Measurements from ENCODE around the gene MYBPC2. TPM values are rescaled to one million over a fixed set of nuclear protein-coding genes. Genes with fewer than 3 reads are reported as not detected.

MYBPC2 gene
- total RNA-seq, 1 donor, result 0.10 TPM

GRCh38 chr19:50401605-50402450 lies 30.9 kb upstream of the MYBPC2 start:
- Histone ChIP-seq H3K9me3 (ENCODE audit: low read depth, low read length) (no peaks in the 10 kb centered on the region), H3K4me1 (ENCODE audit: insufficient read depth, low read length) (no peaks in the 10 kb centered on the region), H3K4me3 (ENCODE audit: low read length) (no peak overlapping the region), H3K27me3 (ENCODE audit: insufficient read depth, low read length) (no peaks in the 10 kb centered on the region)

- no peaks in the 10 kb centered on the region for H3K4me1 ChIP-seq (ENCODE audit: insufficient read depth, low read length)
- H3K27me3 ChIP-seq (ENCODE audit: insufficient read depth, low read length), result no peaks in the 10 kb centered on the region
- no peaks in the 10 kb centered on the region for H3K9me3 ChIP-seq (ENCODE audit: low read depth, low read length)
- no peak overlapping the region for H3K4me3 ChIP-seq (ENCODE audit: low read length)
These were observed 30.0 kb upstream of the MYBPC2 start for GRCh38 chr19:50402544-50403301.

- Histone ChIP-seq H3K9me3 (ENCODE audit: low read depth, low read length) (no peaks in the 10 kb centered on the region), H3K4me3 (ENCODE audit: low read length) (no peak overlapping the region), H3K27me3 (ENCODE audit: insufficient read depth, low read length) (no peaks in the 10 kb centered on the region), H3K4me1 (ENCODE audit: insufficient read depth, low read length) (no peaks in the 10 kb centered on the region)
These were observed 26.4 kb upstream of the MYBPC2 start for GRCh38 chr19:50406156-50406820.

GRCh38 chr19:50406829-50407228 lies 25.9 kb upstream of the MYBPC2 start:
- H3K9me3 ChIP-seq (ENCODE audit: low read depth, low read length), result no peaks in the 10 kb centered on the region
- H3K4me1 ChIP-seq (ENCODE audit: insufficient read depth, low read length), result no peaks in the 10 kb centered on the region
- no peaks in the 10 kb centered on the region for H3K27me3 ChIP-seq (ENCODE audit: insufficient read depth, low read length)
- no peak overlapping the region for H3K4me3 ChIP-seq (ENCODE audit: low read length)

GRCh38 chr19:50409347-50409746 lies 23.3 kb upstream of the MYBPC2 start:
- Histone ChIP-seq H3K27me3 (ENCODE audit: insufficient read depth, low read length) (no peaks in the 10 kb centered on the region), H3K9me3 (ENCODE audit: low read depth, low read length) (no peaks in the 10 kb centered on the region), H3K4me1 (ENCODE audit: insufficient read depth, low read length) (no peaks in the 10 kb centered on the region), H3K4me3 (ENCODE audit: low read length) (no peak overlapping the region)

GRCh38 chr19:50410109-50410508 lies 22.6 kb upstream of the MYBPC2 start:
- H3K27me3 ChIP-seq (ENCODE audit: insufficient read depth, low read length), result no peaks in the 10 kb centered on the region
- no peak overlapping the region for H3K4me3 ChIP-seq (ENCODE audit: low read length)
- H3K4me1 ChIP-seq (ENCODE audit: insufficient read depth, low read length), result peaks cover 7% of the 10 kb centered on the region
- no peaks in the 10 kb centered on the region for H3K9me3 ChIP-seq (ENCODE audit: low read depth, low read length)

- Histone ChIP-seq H3K4me1 (ENCODE audit: insufficient read depth, low read length) (peaks cover 25% of the 10 kb centered on the region), H3K9me3 (ENCODE audit: low read depth, low read length) (no peaks in the 10 kb centered on the region), H3K27me3 (ENCODE audit: insufficient read depth, low read length) (no peaks in the 10 kb centered on the region), H3K4me3 (ENCODE audit: low read length) (no peak overlapping the region)
These were observed 20.3 kb upstream of the MYBPC2 start for GRCh38 chr19:50412419-50412818.

- Histone ChIP-seq H3K4me3 (ENCODE audit: low read length) (no peak overlapping the region), H3K9me3 (ENCODE audit: low read depth, low read length) (no peaks in the 10 kb centered on the region), H3K4me1 (ENCODE audit: insufficient read depth, low read length) (peaks cover 25% of the 10 kb centered on the region), H3K27me3 (ENCODE audit: insufficient read depth, low read length) (no peaks in the 10 kb centered on the region)
These were observed 19.6 kb upstream of the MYBPC2 start for GRCh38 chr19:50413096-50413495.

- H3K27me3 ChIP-seq (ENCODE audit: insufficient read depth, low read length), result no peaks in the 10 kb centered on the region
- no peak overlapping the region for H3K4me3 ChIP-seq (ENCODE audit: low read length)
- no peaks in the 10 kb centered on the region for H3K9me3 ChIP-seq (ENCODE audit: low read depth, low read length)
- peaks cover 25% of the 10 kb centered on the region for H3K4me1 ChIP-seq (ENCODE audit: insufficient read depth, low read length)
These were observed 19.2 kb upstream of the MYBPC2 start for GRCh38 chr19:50413531-50413930.

- peaks cover 3% of the 10 kb centered on the region for H3K27me3 ChIP-seq (ENCODE audit: insufficient read depth, low read length)
- H3K4me3 ChIP-seq (ENCODE audit: low read length), result no peak overlapping the region
- H3K4me1 ChIP-seq (ENCODE audit: insufficient read depth, low read length), result peaks cover 25% of the 10 kb centered on the region
- no peaks in the 10 kb centered on the region for H3K9me3 ChIP-seq (ENCODE audit: low read depth, low read length)
These were observed 17.6 kb upstream of the MYBPC2 start for GRCh38 chr19:50414864-50415660.

- peaks cover 25% of the 10 kb centered on the region for H3K4me1 ChIP-seq (ENCODE audit: insufficient read depth, low read length)
- no peak overlapping the region for H3K4me3 ChIP-seq (ENCODE audit: low read length)
- H3K27me3 ChIP-seq (ENCODE audit: insufficient read depth, low read length), result peaks cover 3% of the 10 kb centered on the region
These were observed 17.0 kb upstream of the MYBPC2 start for GRCh38 chr19:50415661-50416033.

GRCh38 chr19:50416034-50416977 lies 16.4 kb upstream of the MYBPC2 start:
- peaks cover 3% of the 10 kb centered on the region for H3K27me3 ChIP-seq (ENCODE audit: insufficient read depth, low read length)
- no peak overlapping the region for H3K4me3 ChIP-seq (ENCODE audit: low read length)
- peaks cover 25% of the 10 kb centered on the region for H3K4me1 ChIP-seq (ENCODE audit: insufficient read depth, low read length)
- H3K9me3 ChIP-seq (ENCODE audit: low read depth, low read length), result no peaks in the 10 kb centered on the region

More at GRCh38 chr19:50415661-50416033, 17.0 kb upstream of the MYBPC2 start:
- H3K9me3 ChIP-seq (ENCODE audit: low read depth, low read length), result no peaks in the 10 kb centered on the region

- H3K4me3 ChIP-seq (ENCODE audit: low read length), result no peak overlapping the region
- H3K27me3 ChIP-seq (ENCODE audit: insufficient read depth, low read length), result peaks cover 3% of the 10 kb centered on the region
- no peaks in the 10 kb centered on the region for H3K9me3 ChIP-seq (ENCODE audit: low read depth, low read length)
- H3K4me1 ChIP-seq (ENCODE audit: insufficient read depth, low read length), result peaks cover 29% of the 10 kb centered on the region
These were observed 15.3 kb upstream of the MYBPC2 start for GRCh38 chr19:50417111-50418081.

Data from mononuclear cell (primary cell).